Smooth muscle cell (in vitro differentiated cells): ENCODE measurements around the gene ZMYND8. TPM values are rescaled to one million over a fixed set of nuclear protein-coding genes. Genes with fewer than 3 reads are reported as not detected.

Experiments
- DNase-seq: peaks from one replicate; lab custom pipeline; 2025; ENCODE audit not compliant: unreplicated experiment; lab: John Stamatoyannopoulos, UW
- H2AFZ ChIP-seq: fragments of 200-600 bp; sonication (generic); 2 replicates; pipeline ENCODE4 v1.6.0; 2016; ENCODE audit warnings: antibody characterized with exemption, low read depth, mild to moderate bottlenecking
- H3F3A ChIP-seq: fragments of 200-600 bp; sonication (generic); 2 replicates; pipeline ENCODE4 v1.6.0; 2017; ENCODE audit warnings: antibody characterized with exemption, low read depth
- H3K27ac ChIP-seq: fragments of 200-600 bp; sonication (generic); 2 replicates; pipeline ENCODE4 v1.5.1; 2016; ENCODE audit warnings: low read depth, mild to moderate bottlenecking
- H3K27me3 ChIP-seq: fragments of 200-600 bp; sonication (generic); 2 replicates; pipeline ENCODE4 v1.6.1; 2016; ENCODE audit warnings: low read depth, mild to moderate bottlenecking
- H3K36me3 ChIP-seq: fragments of 200-600 bp; sonication (generic); 2 replicates; pipeline ENCODE4 v1.5.1; 2016; ENCODE audit warnings: low read depth
- H3K4me1 ChIP-seq: fragments of 200-600 bp; sonication (generic); 2 replicates; pipeline ENCODE4 v1.5.1; 2016; ENCODE audit warnings: low read depth
- H3K4me2 ChIP-seq: fragments of 200-600 bp; sonication (generic); 2 replicates; pipeline ENCODE4 v1.6.0; 2016; ENCODE audit warnings: mild to moderate bottlenecking
- H3K4me3 ChIP-seq: fragments of 200-600 bp; sonication (generic); 2 replicates; pipeline ENCODE4 v1.5.1; 2016; ENCODE audit warnings: mild to moderate bottlenecking
- H3K79me2 ChIP-seq: fragments of 200-600 bp; sonication (generic); 2 replicates; pipeline ENCODE4 v1.6.0; 2016; ENCODE audit warnings: low read depth, mild to moderate bottlenecking
- H3K9ac ChIP-seq: fragments of 200-600 bp; sonication (generic); 2 replicates; pipeline ENCODE4 v1.6.0; 2016; ENCODE audit warnings: low read depth
- H3K9me3 ChIP-seq: fragments of 200-600 bp; sonication (generic); replicated peaks from 2 replicates; pipeline ENCODE4 v1.5.1; 2016; ENCODE audit warnings: low read depth
- H4K20me1 ChIP-seq: fragments of 200-600 bp; sonication (generic); 2 replicates; pipeline ENCODE4 v1.6.0; 2016; ENCODE audit warnings: low read depth
- CTCF ChIP-seq: fragments of 200-600 bp; sonication (generic); IDR thresholded peaks from 2 replicates; pipeline ENCODE4 v1.5.1; 2017; ENCODE audit warnings: borderline replicate concordance, mild to moderate bottlenecking, antibody characterized with exemption; ENCODE audit not compliant: insufficient read depth, poor library complexity, severe bottlenecking
- WGBS: methylation state at CpG from one replicate; pipeline ENCODE4 v1.1.7; 2016; ENCODE audit warnings: low lambda C conversion rate; 5-methylcytosine and 5-hydroxymethylcytosine counted together
- polyA plus RNA-seq: library from polyadenylated mRNA; unstranded; fragments of >200 nt; fragmentation: Nextera tagmentation; extraction: Ambion mirVana; gene quantifications from 2 replicates; pipeline ENCODE4 v1.2.1, GENCODE V29; 2016
- total RNA-seq: library from RNA; depleted of rRNA; stranded (reverse); fragments of >200 nt; gene quantifications from 2 replicates; pipeline ENCODE4 v1.2.3, GENCODE V29; 2014

ZMYND8 gene
- total and polyA plus RNA-seq, 2 experiments from 2014 or later: 15.2 to 24.1 TPM

- H3K9ac ChIP-seq: no peak overlapping the region
- H3K27ac ChIP-seq: peak overlapping the region; percentile 38
- H2AFZ ChIP-seq: no peak overlapping the region
- no peaks in the 10 kb centered on the region for H3K9me3 ChIP-seq
- H3K4me1 ChIP-seq: peaks cover 9% of the 10 kb centered on the region
- H3K79me2 ChIP-seq: peaks cover 94% of the 10 kb centered on the region
- H3K4me2 ChIP-seq: no peak overlapping the region
- no peaks in the 10 kb centered on the region for H3K36me3 ChIP-seq
- DNase-seq: no peak
- no peak overlapping the region for H3K4me3 ChIP-seq
- no peaks in the 10 kb centered on the region for H3K27me3 ChIP-seq
- peaks cover 3% of the 10 kb centered on the region for H4K20me1 ChIP-seq
- no peak for TF ChIP-seq CTCF
- 91% methylated on average over 6 of the region's 6 CpGs for WGBS
- H3F3A ChIP-seq: peaks cover 20% of the 10 kb centered on the region
These were observed 31.3 kb downstream of the ZMYND8 start for GRCh38 chr20:47325242-47325641.

- Histone ChIP-seq H4K20me1 (no peaks in the 10 kb centered on the region), H3K4me2 (no peak overlapping the region), H3K27ac (peak overlapping the region; percentile 99), H3K36me3 (no peaks in the 10 kb centered on the region), H3F3A (peaks cover 40% of the 10 kb centered on the region), H3K4me1 (peaks cover 38% of the 10 kb centered on the region), H3K9me3 (no peaks in the 10 kb centered on the region), H3K4me3 (no peak overlapping the region), H3K9ac (no peak overlapping the region), H2AFZ (no peak overlapping the region), H3K79me2 (peaks cover 64% of the 10 kb centered on the region), H3K27me3 (no peaks in the 10 kb centered on the region)
- TF ChIP-seq CTCF: no peak
- DNase-seq: no peak
- WGBS: 87% methylated on average over 7 of the region's 7 CpGs
These were observed 35.3 kb downstream of the ZMYND8 start for GRCh38 chr20:47320990-47321805.

- H3K27me3 ChIP-seq: no peaks in the 10 kb centered on the region
- 7% methylated on average over 17 of the region's 17 CpGs for WGBS
- peaks cover 52% of the 10 kb centered on the region for H3K4me1 ChIP-seq
- TF ChIP-seq CTCF: no peak
- no peak for DNase-seq
- H3F3A ChIP-seq: peaks cover 42% of the 10 kb centered on the region
- H2AFZ ChIP-seq: no peak overlapping the region
- peaks cover 56% of the 10 kb centered on the region for H3K79me2 ChIP-seq
- H3K9me3 ChIP-seq: no peaks in the 10 kb centered on the region
- peak overlapping the region; percentile 99 for H3K27ac ChIP-seq
- no peaks in the 10 kb centered on the region for H4K20me1 ChIP-seq
- peak overlapping the region; percentile 89 for H3K9ac ChIP-seq
- H3K4me3 ChIP-seq: peak overlapping the region; percentile 14
- peak overlapping the region; percentile 75 for H3K4me2 ChIP-seq
- H3K36me3 ChIP-seq: no peaks in the 10 kb centered on the region
These were observed 36.8 kb downstream of the ZMYND8 start for GRCh38 chr20:47319517-47320252.
